Mesenchymal stem cell (in vitro differentiated cells and primary cell): ENCODE data around the gene ARHGEF16.

Experiments
- DNase-seq: peaks from one replicate; pipeline ENCODE4 v3.0.0-alpha.2; 2013
- H2AFZ ChIP-seq: one replicate; pipeline ENCODE4 v1.6.1; 2013; ENCODE audit warnings: low read depth, mild to moderate bottlenecking, control low read depth, inconsistent platforms, low read length, moderate library complexity
- H2AK5ac ChIP-seq: 2 replicates; pipeline ENCODE4 v1.6.1; 2013; ENCODE audit warnings: low read length, moderate library complexity, mild to moderate bottlenecking, inconsistent platforms; ENCODE audit not compliant: severe bottlenecking
- H2BK120ac ChIP-seq: one replicate; pipeline ENCODE4 v1.6.1; 2013; ENCODE audit warnings: low read depth, mild to moderate bottlenecking, inconsistent platforms, low read length, moderate library complexity
- H2BK12ac ChIP-seq, 2 experiments: one replicate each; pipeline ENCODE4 v1.6.1; 2013; ENCODE audit warnings: inconsistent platforms in 2 of 2, low read length in 2 of 2, mild to moderate bottlenecking in 2 of 2, moderate library complexity in 2 of 2, control low read depth in 1 of 2
- H2BK15ac ChIP-seq: one replicate; pipeline ENCODE4 v1.6.1; 2013; ENCODE audit warnings: mild to moderate bottlenecking, low read depth, inconsistent platforms; ENCODE audit not compliant: poor library complexity, severe bottlenecking
- H2BK5ac ChIP-seq: 2 replicates; pipeline ENCODE4 v1.6.1; 2013; ENCODE audit warnings: low read depth, mild to moderate bottlenecking, low read length, control low read depth, inconsistent platforms; ENCODE audit not compliant: poor library complexity, severe bottlenecking
- H3K14ac ChIP-seq, 2 experiments: one replicate each; pipeline ENCODE4 v1.6.1; 2013; ENCODE audit warnings: inconsistent platforms in 2 of 2, low read length in 2 of 2, control low read depth in 1 of 2, mild to moderate bottlenecking in 1 of 2, moderate library complexity in 1 of 2
- H3K18ac ChIP-seq, 2 experiments: one replicate each; pipeline ENCODE4 v1.6.1; 2013; ENCODE audit warnings: inconsistent platforms in 2 of 2, low read length in 2 of 2, control low read depth in 1 of 2, low read depth in 1 of 2, mild to moderate bottlenecking in 1 of 2
- H3K23ac ChIP-seq, 2 experiments: one replicate each; pipeline ENCODE4 v1.6.1; 2013; ENCODE audit warnings: inconsistent platforms in 2 of 2, low read length in 2 of 2, mild to moderate bottlenecking in 2 of 2, moderate library complexity in 2 of 2, control low read depth in 1 of 2
- H3K27ac ChIP-seq: 2 replicates; pipeline ENCODE4 v1.5.1; 2013; ENCODE audit warnings: mild to moderate bottlenecking, moderate library complexity, low read length, control low read depth, inconsistent platforms; ENCODE audit not compliant: poor library complexity, severe bottlenecking
- H3K27me3 ChIP-seq, 2 experiments: 2 replicates each; pipeline versions ENCODE4 v1.6.1 to v1.7.0; 2013; ENCODE audit warnings: low read length in 2 of 2, mild to moderate bottlenecking in 2 of 2, moderate library complexity in 2 of 2, control low read depth in 1 of 2, inconsistent platforms in 1 of 2; ENCODE audit not compliant: control insufficient read depth in 1 of 2, insufficient read depth in 1 of 2
- H3K36me3 ChIP-seq, 2 experiments: 2 replicates each; pipeline versions ENCODE4 v1.6.1 to v1.7.0; 2013; ENCODE audit warnings: low read length in 2 of 2, control low read depth in 1 of 2, inconsistent platforms in 1 of 2, low read depth in 1 of 2, mild to moderate bottlenecking in 1 of 2; ENCODE audit not compliant: insufficient read depth in 2 of 2, control insufficient read depth in 1 of 2
- H3K4ac ChIP-seq, 2 experiments: one replicate each; pipeline ENCODE4 v1.6.1; 2013; ENCODE audit warnings: inconsistent platforms in 2 of 2, low read length in 2 of 2, mild to moderate bottlenecking in 2 of 2, moderate library complexity in 2 of 2, control low read depth in 1 of 2, low read depth in 1 of 2
- H3K4me1 ChIP-seq: 2 replicates; pipeline ENCODE4 v1.6.1; 2013; ENCODE audit warnings: low read depth, low read length, control low read depth; ENCODE audit not compliant: control insufficient read depth, insufficient read depth
- H3K4me2 ChIP-seq: 2 replicates; pipeline ENCODE4 v1.6.1; 2013; ENCODE audit warnings: low read length, mild to moderate bottlenecking, inconsistent platforms; ENCODE audit not compliant: poor library complexity, severe bottlenecking
- H3K4me3 ChIP-seq, 2 experiments: 2 replicates each; pipeline versions ENCODE4 v1.5.1 to v1.7.0; 2013; ENCODE audit warnings: low read length in 2 of 2, mild to moderate bottlenecking in 2 of 2, control low read depth in 1 of 2, low read depth in 1 of 2; ENCODE audit not compliant: insufficient read depth in 1 of 2
- H3K79me1 ChIP-seq: replicated peaks from 2 replicates; pipeline ENCODE4 v1.6.1; 2013; ENCODE audit warnings: mild to moderate bottlenecking, control low read depth, low read length, inconsistent platforms; ENCODE audit not compliant: poor library complexity, severe bottlenecking
- H3K9ac ChIP-seq: 2 replicates; pipeline ENCODE4 v1.7.0; 2013; ENCODE audit warnings: mild to moderate bottlenecking, low read length, moderate library complexity
- H3K9me3 ChIP-seq: 2 replicates; pipeline ENCODE4 v1.7.0; 2013; ENCODE audit warnings: mild to moderate bottlenecking, low read length; ENCODE audit not compliant: control insufficient read depth
- H4K8ac ChIP-seq: one replicate; pipeline ENCODE4 v1.6.1; 2013; ENCODE audit warnings: inconsistent platforms, mild to moderate bottlenecking, low read length, moderate library complexity
- H4K91ac ChIP-seq: one replicate; pipeline ENCODE4 v1.6.1; 2013; ENCODE audit warnings: mild to moderate bottlenecking, low read length, inconsistent platforms
- WGBS: methylation state at CpG from one replicate; pipeline ENCODE4 v1.1.7; 2013; ENCODE audit warnings: mixed read lengths; 5-methylcytosine and 5-hydroxymethylcytosine counted together

The ARHGEF16 gene

GRCh38 chr1:3530086-3530925 is 75.8 kb downstream of the ARHGEF16 start:
- H2AFZ ChIP-seq, result no peak overlapping the region
- no peak overlapping the region for H2AK5ac ChIP-seq
- no peak overlapping the region for H2BK12ac ChIP-seq
- no peak overlapping the region for H3K4ac ChIP-seq
- peak overlapping the region; percentile 81 for H3K9ac ChIP-seq
- WGBS, result 60% methylated on average over 32 of the region's 32 CpGs
- no peaks in the 10 kb centered on the region for H3K36me3 ChIP-seq
- H3K23ac ChIP-seq, result no peak overlapping the region
- no peak overlapping the region for H2BK5ac ChIP-seq
- H3K4me1 ChIP-seq, result peaks cover 23% of the 10 kb centered on the region
- peak overlapping the region; percentile 53 to 80 for H3K4me3 ChIP-seq
- no peaks in the 10 kb centered on the region for H3K79me1 ChIP-seq
- no peak overlapping the region for H2BK15ac ChIP-seq
- H4K8ac ChIP-seq, result no peak overlapping the region
- H3K27me3 ChIP-seq, result peaks cover 3 to 60% of the 10 kb centered on the region in 2 experiments
- H4K91ac ChIP-seq, result no peak overlapping the region
- no peak overlapping the region for H3K14ac ChIP-seq
- H3K18ac ChIP-seq, result no peak overlapping the region
- H3K4me2 ChIP-seq, result peak overlapping the region; percentile 75
- no peak overlapping the region for H3K27ac ChIP-seq
- no peak overlapping the region for H2BK120ac ChIP-seq
- no peak for DNase-seq
- no peaks in the 10 kb centered on the region for H3K9me3 ChIP-seq
